ENCODE results near the gene ZNF503.

The ZNF503 gene

GRCh38 chr10:75353183-75353582 lies 48.4 kb downstream of the ZNF503 start:
- DNase-seq (ENCODE audit: low spot score), result no peak

GRCh38 chr10:75352650-75353049 lies 48.9 kb downstream of the ZNF503 start:
- no peak for DNase-seq (ENCODE audit: low spot score)

GRCh38 chr10:75351637-75352036 lies 49.9 kb downstream of the ZNF503 start:
- DNase-seq (ENCODE audit: low spot score), result no peak

- DNase-seq (ENCODE audit: low spot score), result no peak
Measured at GRCh38 chr10:75350791-75351190, 50.8 kb downstream of the ZNF503 start.
